Activated naive CD4-positive, alpha-beta T cell treated with anti-CD3 and anti-CD28 coated beads, Interleukin-2, amount 50 U/mL, for 24 hours (primary cell): ENCODE data around the gene SCIN.
"Not testable (repeated sequence)": the region's sequence is repeated elsewhere in the genome, so short reads cannot be mapped to it uniquely, and the experiment has no call there.

ENCODE experiments used
- H3K27ac Mint-ChIP-seq: one replicate; pipeline ENCODE4 v1.8.0; 2021; ENCODE audit warnings: mild to moderate bottlenecking, mixed read lengths
- H3K27me3 Mint-ChIP-seq: one replicate; pipeline ENCODE4 v1.8.0; 2021; ENCODE audit warnings: mixed read lengths
- H3K36me3 Mint-ChIP-seq: one replicate; pipeline ENCODE4 v1.8.0; 2021; ENCODE audit warnings: mixed read lengths
- H3K4me1 Mint-ChIP-seq: one replicate; pipeline ENCODE4 v1.8.0; 2021; ENCODE audit warnings: mixed read lengths
- H3K4me3 Mint-ChIP-seq: one replicate; pipeline ENCODE4 v1.8.0; 2021; ENCODE audit warnings: mild to moderate bottlenecking, mixed read lengths
- H3K9me3 Mint-ChIP-seq: one replicate; pipeline ENCODE4 v1.8.0; 2021; ENCODE audit warnings: mixed read lengths

The SCIN gene

GRCh38 chr7:12623885-12624498 is 53.5 kb downstream of the SCIN start:
- no peaks in the 10 kb centered on the region for H3K9me3 Mint-ChIP-seq
- H3K4me3 Mint-ChIP-seq: no peak overlapping the region
- H3K27ac Mint-ChIP-seq: no peak overlapping the region
- H3K36me3 Mint-ChIP-seq: no peaks in the 10 kb centered on the region
- peaks cover 5% of the 10 kb centered on the region for H3K27me3 Mint-ChIP-seq
- no peaks in the 10 kb centered on the region for H3K4me1 Mint-ChIP-seq

GRCh38 chr7:12625836-12626235 is 55.3 kb downstream of the SCIN start:
- Mint-ChIP-seq H3K4me1 (no peaks in the 10 kb centered on the region), H3K27ac (no peak overlapping the region), H3K36me3 (no peaks in the 10 kb centered on the region), H3K27me3 (peaks cover 8% of the 10 kb centered on the region), H3K9me3 (no peaks in the 10 kb centered on the region), H3K4me3 (no peak overlapping the region)

- no peak overlapping the region for H3K27ac Mint-ChIP-seq
- H3K36me3 Mint-ChIP-seq: no peaks in the 10 kb centered on the region
- peaks cover 3% of the 10 kb centered on the region for H3K4me1 Mint-ChIP-seq
- H3K4me3 Mint-ChIP-seq: no peak overlapping the region
- H3K27me3 Mint-ChIP-seq: peaks cover 9% of the 10 kb centered on the region
- no peaks in the 10 kb centered on the region for H3K9me3 Mint-ChIP-seq
Observed at GRCh38 chr7:12629816-12630512, 59.4 kb downstream of the SCIN start.

- Mint-ChIP-seq H3K9me3 (no peaks in the 10 kb centered on the region), H3K27ac (no peak overlapping the region), H3K27me3 (peaks cover 9% of the 10 kb centered on the region), H3K4me3 (no peak overlapping the region), H3K4me1 (peaks cover 3% of the 10 kb centered on the region), H3K36me3 (no peaks in the 10 kb centered on the region)
Observed at GRCh38 chr7:12630513-12630819, 59.9 kb downstream of the SCIN start.

GRCh38 chr7:12633582-12633981 is 63.1 kb downstream of the SCIN start:
- no peaks in the 10 kb centered on the region for H3K9me3 Mint-ChIP-seq
- no peak overlapping the region for H3K27ac Mint-ChIP-seq
- peaks cover 27% of the 10 kb centered on the region for H3K4me1 Mint-ChIP-seq
- no peaks in the 10 kb centered on the region for H3K36me3 Mint-ChIP-seq
- H3K4me3 Mint-ChIP-seq: no peak overlapping the region
- peaks cover 4% of the 10 kb centered on the region for H3K27me3 Mint-ChIP-seq

- no peaks in the 10 kb centered on the region for H3K9me3 Mint-ChIP-seq
- H3K36me3 Mint-ChIP-seq: no peaks in the 10 kb centered on the region
- peaks cover 31% of the 10 kb centered on the region for H3K4me1 Mint-ChIP-seq
- H3K4me3 Mint-ChIP-seq: peak overlapping the region; percentile 83
- H3K27me3 Mint-ChIP-seq: peaks cover 1% of the 10 kb centered on the region
- peak overlapping the region; percentile 20 for H3K27ac Mint-ChIP-seq
Observed at GRCh38 chr7:12635830-12636229, 65.3 kb downstream of the SCIN start.

GRCh38 chr7:12637328-12637727 is 66.8 kb downstream of the SCIN start:
- no peaks in the 10 kb centered on the region for H3K27me3 Mint-ChIP-seq
- H3K9me3 Mint-ChIP-seq: no peaks in the 10 kb centered on the region
- H3K4me3 Mint-ChIP-seq: no peak overlapping the region

GRCh38 chr7:12637819-12638592 is 67.5 kb downstream of the SCIN start:
- H3K27ac Mint-ChIP-seq: no peak overlapping the region
- H3K27me3 Mint-ChIP-seq: no peaks in the 10 kb centered on the region
- no peaks in the 10 kb centered on the region for H3K9me3 Mint-ChIP-seq
- H3K4me1 Mint-ChIP-seq: peaks cover 28% of the 10 kb centered on the region
- no peaks in the 10 kb centered on the region for H3K36me3 Mint-ChIP-seq
- peak overlapping the region; percentile 26 for H3K4me3 Mint-ChIP-seq

More at GRCh38 chr7:12637328-12637727, 66.8 kb downstream of the SCIN start:
- H3K27ac Mint-ChIP-seq: no peak overlapping the region
- no peaks in the 10 kb centered on the region for H3K36me3 Mint-ChIP-seq
- H3K4me1 Mint-ChIP-seq: peaks cover 31% of the 10 kb centered on the region

- Mint-ChIP-seq H3K4me1 (peaks cover 28% of the 10 kb centered on the region), H3K4me3 (no peak overlapping the region), H3K27ac (no peak overlapping the region), H3K36me3 (no peaks in the 10 kb centered on the region), H3K27me3 (no peaks in the 10 kb centered on the region), H3K9me3 (no peaks in the 10 kb centered on the region)
Observed at GRCh38 chr7:12638851-12639456, 68.4 kb downstream of the SCIN start.

GRCh38 chr7:12640299-12641096 is 70.0 kb downstream of the SCIN start:
- Mint-ChIP-seq H3K9me3 (no peaks in the 10 kb centered on the region), H3K27me3 (no peaks in the 10 kb centered on the region), H3K4me1 (peaks cover 28% of the 10 kb centered on the region), H3K4me3 (no peak overlapping the region), H3K36me3 (no peaks in the 10 kb centered on the region), H3K27ac (peak overlapping the region; percentile 32)

- Mint-ChIP-seq H3K27me3 (no peaks in the 10 kb centered on the region), H3K4me3 (no peak overlapping the region), H3K9me3 (no peaks in the 10 kb centered on the region), H3K36me3 (no peaks in the 10 kb centered on the region), H3K4me1 (peaks cover 21% of the 10 kb centered on the region), H3K27ac (no peak overlapping the region)
Observed at GRCh38 chr7:12641196-12641595, 70.7 kb downstream of the SCIN start.

GRCh38 chr7:12642508-12642907 is 72.0 kb downstream of the SCIN start:
- Mint-ChIP-seq H3K36me3 (no peaks in the 10 kb centered on the region), H3K4me1 (peaks cover 12% of the 10 kb centered on the region), H3K27ac (no peak overlapping the region), H3K9me3 (no peaks in the 10 kb centered on the region), H3K4me3 (no peak overlapping the region), H3K27me3 (no peaks in the 10 kb centered on the region)

GRCh38 chr7:12643001-12643643 is 72.6 kb downstream of the SCIN start:
- Mint-ChIP-seq H3K4me3 (no peak overlapping the region), H3K36me3 (no peaks in the 10 kb centered on the region), H3K9me3 (no peaks in the 10 kb centered on the region), H3K27ac (no peak overlapping the region), H3K27me3 (no peaks in the 10 kb centered on the region), H3K4me1 (peaks cover 7% of the 10 kb centered on the region)

GRCh38 chr7:12643644-12644043 is 73.1 kb downstream of the SCIN start:
- Mint-ChIP-seq H3K36me3 (no peaks in the 10 kb centered on the region), H3K4me3 (no peak overlapping the region), H3K27ac (no peak overlapping the region), H3K27me3 (no peaks in the 10 kb centered on the region), H3K9me3 (no peaks in the 10 kb centered on the region), H3K4me1 (peaks cover 4% of the 10 kb centered on the region)

- not testable (repeated sequence) for H3K27me3 Mint-ChIP-seq, H3K4me3 Mint-ChIP-seq, H3K27ac Mint-ChIP-seq, H3K9me3 Mint-ChIP-seq, H3K4me1 Mint-ChIP-seq, H3K36me3 Mint-ChIP-seq
Observed at GRCh38 chr7:12645212-12645611, 74.7 kb downstream of the SCIN start.
